Right atrium auricular region (tissue), 2 donors: Measurements from ENCODE around the gene NMD3. TPM values are rescaled to one million over a fixed set of nuclear protein-coding genes. Genes with fewer than 3 reads are reported as not detected.
A peak's percentile ranks its signal among the peaks of the same experiment; 100 is the strongest.
"Not testable (repeated sequence)": the region's sequence is repeated elsewhere in the genome, so short reads cannot be mapped to it uniquely, and the experiment has no call there.

ENCODE experiments used
- DNase-seq: peaks from one replicate; pipeline ENCODE4 v3.0.0-alpha.2; 2019; ENCODE audit warnings: low spot score
- H3K27ac ChIP-seq, 2 donors: fragments of 200-600 bp; sonication (generic); 1 replicate in 1 of 2; 2 replicates in 1 of 2; pipeline ENCODE4 v1.5.1; 2016 to 2019
- H3K27me3 ChIP-seq, 2 donors: fragments of 200-600 bp; sonication (generic); one replicate each; pipeline versions ENCODE4 v1.5.1 to v1.6.0; 2017 to 2019
- H3K36me3 ChIP-seq: fragments of 200-600 bp; sonication (generic); one replicate; pipeline ENCODE4 v1.5.1; 2016
- H3K4me1 ChIP-seq, 2 donors: fragments of 200-600 bp; sonication (generic); one replicate each; pipeline versions ENCODE4 v1.5.1 to v1.6.0; 2017 to 2019
- H3K4me3 ChIP-seq, 2 donors: fragments of 200-600 bp; sonication (generic); 1 replicate in 1 of 2; 2 replicates in 1 of 2; pipeline ENCODE4 v1.5.1; 2017 to 2019; ENCODE audit warnings: mild to moderate bottlenecking in 1 of 2, moderate library complexity in 1 of 2
- H3K9me3 ChIP-seq, 2 donors: fragments of 200-600 bp; sonication (generic); one replicate each; pipeline ENCODE4 v1.5.1; 2019
- CTCF ChIP-seq, 2 donors: fragments of 200-600 bp; sonication (generic); IDR thresholded peaks; one replicate each; pipeline ENCODE4 v1.5.1; 2019; ENCODE audit warnings: antibody characterized with exemption in 2 of 2
- total RNA-seq, 2 donors: library from RNA; depleted of rRNA; stranded (reverse); fragments of >200 nt; gene quantifications; one replicate each; pipeline ENCODE4 v1.1.0, GENCODE V29; 2016

Gene NMD3
- total RNA-seq, 2 donors from 2014 or later: 33.2 to 40.8 TPM

DNA sequence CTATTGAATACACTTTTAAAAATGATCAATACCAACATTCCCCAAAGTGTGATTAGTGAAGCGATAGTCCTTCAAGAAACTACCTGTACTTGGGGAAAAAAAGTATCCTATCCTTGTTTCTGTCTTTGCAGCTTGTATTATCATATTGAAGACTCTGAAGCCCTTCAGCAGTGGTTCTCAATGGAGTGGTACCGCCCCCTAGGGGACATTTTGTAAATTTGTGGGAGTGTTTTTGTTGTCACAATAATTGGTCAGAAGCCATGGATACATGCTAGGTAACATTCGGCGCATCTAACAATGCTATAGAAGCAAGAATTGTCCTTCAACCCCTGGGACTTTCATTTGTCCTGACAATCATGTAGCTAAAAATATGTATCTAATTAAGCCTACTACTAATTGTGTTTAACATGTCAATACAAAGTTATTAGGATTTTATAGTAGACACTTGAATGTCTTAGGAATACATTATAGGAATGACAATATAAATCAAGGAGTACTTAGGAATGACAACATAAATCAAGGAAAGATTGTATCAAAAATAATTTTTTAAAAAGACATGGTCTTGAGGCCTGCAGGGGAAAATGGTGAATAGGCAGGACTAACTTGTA is 53.7 kb downstream of the NMD3 start:
- Histone ChIP-seq H3K9me3 (no peaks in the 10 kb centered on the region), H3K4me1 (no peaks in the 10 kb centered on the region), H3K36me3 (peaks cover 5% of the 10 kb centered on the region), H3K27ac (no peak overlapping the region), H3K4me3 (no peak overlapping the region), H3K27me3 (no peaks in the 10 kb centered on the region)
- peak; percentile 20 to 62 for TF ChIP-seq CTCF (IDR thresholded peaks at IDR 0.05)
- DNase-seq: no peak

DNA sequence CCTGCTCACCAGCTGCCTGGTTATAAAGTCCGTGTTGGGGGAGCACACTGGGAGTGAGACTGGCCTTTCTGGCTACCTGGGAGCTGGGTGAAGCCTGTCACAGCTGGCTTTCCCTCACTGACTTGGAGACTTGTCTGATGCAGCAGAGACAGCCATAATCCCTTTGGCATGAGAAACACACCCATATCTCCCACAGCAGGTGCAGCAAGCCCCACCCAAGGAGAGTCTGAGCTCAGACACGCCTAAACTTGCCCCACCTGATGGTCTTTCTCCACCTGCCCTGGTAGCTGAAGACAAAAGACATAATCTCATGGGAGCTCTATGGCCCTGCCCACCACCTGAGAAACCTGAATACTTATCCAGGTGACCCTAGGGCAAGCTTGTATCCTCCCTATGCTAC is 54.8 kb downstream of the NMD3 start:
- Histone ChIP-seq H3K27me3 (no peaks in the 10 kb centered on the region), H3K27ac (no peak overlapping the region), H3K4me1 (no peaks in the 10 kb centered on the region), H3K36me3 (no peaks in the 10 kb centered on the region), H3K9me3 (peaks cover 0 to 4% of the 10 kb centered on the region in 2 donors), H3K4me3 (no peak overlapping the region)
- TF ChIP-seq CTCF (IDR thresholded peaks at IDR 0.05): no peak
- no peak for DNase-seq

DNA sequence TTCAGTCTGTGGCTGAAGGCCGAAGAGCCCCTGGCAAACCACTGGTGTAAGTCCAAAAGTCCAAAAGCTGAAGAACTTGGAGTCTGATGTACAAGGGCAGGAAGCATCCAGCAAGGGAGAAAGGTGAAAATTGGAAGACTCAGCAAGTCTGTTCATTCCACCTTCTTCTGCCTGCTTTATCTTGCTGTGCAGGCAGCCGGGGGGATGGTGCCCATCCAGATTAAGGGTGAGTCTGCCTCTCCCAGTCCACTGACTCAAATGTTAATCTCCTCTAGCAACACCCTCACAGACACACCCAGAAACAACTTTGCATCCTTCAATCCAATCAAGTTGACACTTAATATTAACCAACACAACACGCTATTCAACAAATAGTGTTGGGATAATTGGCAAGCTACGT is 61.3 kb downstream of the NMD3 start:
- H3K27ac ChIP-seq, H3K4me3 ChIP-seq, DNase-seq, H3K9me3 ChIP-seq, H3K4me1 ChIP-seq, H3K36me3 ChIP-seq, H3K27me3 ChIP-seq: not testable (repeated sequence)

- H3K27me3 ChIP-seq: no peaks in the 10 kb centered on the region
- H3K4me3 ChIP-seq: no peak overlapping the region
- no peak for TF ChIP-seq CTCF (IDR thresholded peaks at IDR 0.05)
- no peak overlapping the region for H3K27ac ChIP-seq
- no peaks in the 10 kb centered on the region for H3K4me1 ChIP-seq
- no peak for DNase-seq
- H3K9me3 ChIP-seq: peaks cover 0 to 4% of the 10 kb centered on the region in 2 donors
- no peaks in the 10 kb centered on the region for H3K36me3 ChIP-seq
Measured at GRCh38 chr3:161284989-161285388, 63.9 kb downstream of the NMD3 start.

- no peak overlapping the region for H3K4me3 ChIP-seq
- H3K27me3 ChIP-seq: no peaks in the 10 kb centered on the region
- H3K27ac ChIP-seq: no peak overlapping the region
- TF ChIP-seq CTCF (IDR thresholded peaks at IDR 0.05): no peak
- no peaks in the 10 kb centered on the region for H3K9me3 ChIP-seq
- no peak for DNase-seq
- H3K4me1 ChIP-seq: no peaks in the 10 kb centered on the region
- H3K36me3 ChIP-seq: no peaks in the 10 kb centered on the region
Measured at GRCh38 chr3:161289174-161289573, 68.1 kb downstream of the NMD3 start.

DNA sequence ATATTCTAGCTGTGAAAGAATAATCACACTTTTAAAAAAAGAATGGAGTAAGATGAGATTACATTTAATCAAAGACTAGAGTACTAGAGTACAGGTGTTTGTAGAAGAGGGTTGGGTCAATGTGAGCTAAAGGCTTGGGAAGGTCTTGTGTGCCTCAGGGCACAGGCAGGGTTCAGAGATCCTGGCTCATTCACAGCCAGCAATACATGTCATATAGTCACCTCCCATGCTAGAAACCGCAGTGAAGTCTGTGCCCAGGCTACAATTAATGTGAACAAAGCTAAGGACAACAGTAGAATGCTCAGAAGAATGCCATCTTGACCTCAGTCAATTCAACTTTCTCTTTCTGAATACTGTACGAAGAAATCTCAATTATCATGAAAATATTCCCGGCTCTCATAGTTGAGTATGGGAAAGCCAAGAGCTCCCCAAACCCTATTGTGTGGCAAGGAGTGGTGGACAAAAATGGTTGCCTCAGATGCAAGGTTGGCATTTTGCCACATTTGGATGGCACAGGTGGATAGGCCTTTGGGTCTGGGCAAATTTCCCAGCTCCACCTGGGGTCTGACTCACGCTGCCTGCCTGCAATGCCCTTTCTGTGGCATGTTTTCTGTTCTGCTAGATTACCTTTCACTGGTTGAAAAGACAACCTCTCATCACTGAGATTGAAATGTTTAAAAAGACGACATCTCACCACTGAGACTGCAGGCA is 70.2 kb downstream of the NMD3 start:
- no peak for DNase-seq
- Histone ChIP-seq H3K4me1 (no peaks in the 10 kb centered on the region), H3K9me3 (no peaks in the 10 kb centered on the region), H3K4me3 (no peak overlapping the region), H3K27me3 (no peaks in the 10 kb centered on the region), H3K27ac (no peak overlapping the region), H3K36me3 (no peaks in the 10 kb centered on the region)
- no peak for TF ChIP-seq CTCF (IDR thresholded peaks at IDR 0.05)
